GM23338 (cell line): Measurements from ENCODE around the gene SYCP2. TPM values are rescaled to one million over a fixed set of nuclear protein-coding genes. Genes with fewer than 3 reads are reported as not detected.

Experiments
- ATAC-seq: fragments of 200-7000 bp; cut with Tn5 transposase; 3 replicates; pipeline ENCODE4 v1.9.1; 2020
- DNase-seq: peaks from one replicate; pipeline ENCODE4 v3.0.0-alpha.2; 2015; ENCODE audit warnings: low spot score
- H2AFZ ChIP-seq: fragments of 200-600 bp; sonication (generic); 2 replicates; pipeline ENCODE4 v1.8.0; 2016; ENCODE audit warnings: antibody characterized with exemption, mild to moderate bottlenecking, moderate library complexity
- H3F3A ChIP-seq: fragments of 200-600 bp; sonication (generic); replicated peaks from 2 replicates; pipeline ENCODE4 v1.8.0; 2017; ENCODE audit warnings: antibody characterized with exemption, mixed run types, low read depth
- H3K27ac ChIP-seq: fragments of 200-600 bp; sonication (generic); 2 replicates; pipeline ENCODE4 v1.6.1; 2016; ENCODE audit warnings: low read depth
- H3K27me3 ChIP-seq: fragments of 200-600 bp; sonication (generic); 2 replicates; pipeline ENCODE4 v1.8.0; 2016; ENCODE audit warnings: mild to moderate bottlenecking, mixed run types, moderate library complexity; ENCODE audit not compliant: insufficient read depth
- H3K36me3 ChIP-seq: fragments of 200-600 bp; sonication (generic); 2 replicates; pipeline ENCODE4 v1.8.0; 2016; ENCODE audit warnings: mild to moderate bottlenecking; ENCODE audit not compliant: insufficient read depth
- H3K4me1 ChIP-seq: fragments of 200-600 bp; sonication (generic); 2 replicates; pipeline ENCODE4 v1.8.0; 2016; ENCODE audit warnings: mild to moderate bottlenecking, moderate library complexity; ENCODE audit not compliant: insufficient read depth
- H3K4me2 ChIP-seq: fragments of 200-600 bp; sonication (generic); 2 replicates; pipeline ENCODE4 v1.7.1; 2017; ENCODE audit warnings: mixed run types
- H3K4me3 ChIP-seq: fragments of 200-600 bp; sonication (generic); 2 replicates; pipeline ENCODE4 v1.6.1; 2016; ENCODE audit warnings: mixed run types
- H3K79me2 ChIP-seq: fragments of 200-600 bp; sonication (generic); replicated peaks from 2 replicates; pipeline ENCODE4 v1.8.0; 2017; ENCODE audit warnings: mild to moderate bottlenecking; ENCODE audit not compliant: insufficient read depth
- H3K9me2 ChIP-seq: fragments of 200-600 bp; sonication (generic); 2 replicates; pipeline ENCODE4 v1.8.0; 2017; ENCODE audit not compliant: insufficient read depth
- H4K20me1 ChIP-seq: fragments of 200-600 bp; sonication (generic); replicated peaks from 2 replicates; pipeline ENCODE4 v1.8.0; 2017; ENCODE audit warnings: mild to moderate bottlenecking; ENCODE audit not compliant: insufficient read depth
- H3K27ac Mint-ChIP-seq: 2 replicates; pipeline ENCODE4 v1.8.0; 2020; ENCODE audit warnings: inconsistent platforms, mild to moderate bottlenecking, moderate library complexity, mixed read lengths
- H3K27me3 Mint-ChIP-seq: 3 replicates; pipeline ENCODE4 v1.8.0; 2022; ENCODE audit warnings: low read depth, mild to moderate bottlenecking, moderate library complexity, mixed read lengths, inconsistent platforms; ENCODE audit not compliant: insufficient read depth, poor library complexity
- H3K36me3 Mint-ChIP-seq: 3 replicates; pipeline ENCODE4 v1.8.0; 2021; ENCODE audit warnings: low read depth, mild to moderate bottlenecking, inconsistent platforms, moderate library complexity, mixed read lengths
- H3K4me1 Mint-ChIP-seq: 3 replicates; pipeline ENCODE4 v1.8.0; 2020; ENCODE audit warnings: mild to moderate bottlenecking, inconsistent platforms, mixed read lengths
- H3K4me3 Mint-ChIP-seq: 3 replicates; pipeline ENCODE4 v1.8.0; 2021; ENCODE audit warnings: moderate library complexity, mild to moderate bottlenecking, inconsistent platforms, mixed read lengths
- H3K9me3 Mint-ChIP-seq: 3 replicates; pipeline ENCODE4 v1.8.0; 2020; ENCODE audit warnings: moderate library complexity, mild to moderate bottlenecking, inconsistent platforms, mixed read lengths
- EZH2 ChIP-seq: fragments of 200-600 bp; sonication (generic); IDR thresholded peaks from one replicate; pipeline ENCODE4 v1.8.0; 2017; ENCODE audit warnings: antibody characterized with exemption, mild to moderate bottlenecking, low read depth; ENCODE audit not compliant: unreplicated experiment
- EZH2phosphoT487 ChIP-seq: fragments of 200-600 bp; sonication (generic); IDR thresholded peaks from one replicate; pipeline ENCODE4 v1.8.1; 2018; ENCODE audit warnings: antibody characterized with exemption; ENCODE audit not compliant: unreplicated experiment
- JUNB ChIP-seq: IDR thresholded peaks from one replicate; pipeline ENCODE4 v1.6.1; 2016; ENCODE audit warnings: antibody characterized with exemption; ENCODE audit not compliant: unreplicated experiment
- NANOG ChIP-seq: IDR thresholded peaks from 2 replicates; pipeline ENCODE4 v1.6.1; 2016; ENCODE audit warnings: antibody characterized with exemption, borderline replicate concordance
- REST ChIP-seq: IDR thresholded peaks from one replicate; pipeline ENCODE4 v1.6.1; 2018; ENCODE audit warnings: antibody characterized with exemption; ENCODE audit not compliant: unreplicated experiment
- ZNF114 ChIP-seq: fragments of 250-450 bp; sonication (Bioruptor Pico); IDR thresholded peaks from 2 replicates; pipeline ENCODE4 v1.5.0; 2020; ENCODE audit warnings: mild to moderate bottlenecking, moderate library complexity
- ZNF462 ChIP-seq: fragments of 250-450 bp; sonication (Bioruptor Pico); IDR thresholded peaks from 2 replicates; pipeline ENCODE4 v1.5.0; 2020; ENCODE audit warnings: mild to moderate bottlenecking, moderate library complexity
- polyA plus RNA-seq: library from polyadenylated mRNA; unstranded; fragments of >200 nt; fragmentation: Nextera tagmentation; extraction: Ambion mirVana; gene quantifications from 2 replicates; pipeline ENCODE4 v1.2.1, GENCODE V29; 2016
- total RNA-seq: library from RNA; depleted of rRNA; stranded (reverse); fragments of >200 nt; shearing (Covaris generic); gene quantifications from 2 replicates; pipeline ENCODE4 v1.2.3, GENCODE V29; 2014

The SYCP2 gene
- total and polyA plus RNA-seq, 2 experiments from 2014 or later: 0.50 to 2.1 TPM

GRCh38 chr20:59977086-59977485 is 43.6 kb upstream of the SYCP2 start (continued):
- TF ChIP-seq REST (no peak), ZNF114 (CRISPR knock-in tag) (no peak), NANOG (no peak), ZNF462 (CRISPR knock-in tag) (no peak)

GRCh38 chr20:59976156-59976782 is 42.8 kb upstream of the SYCP2 start:
- Mint-ChIP-seq H3K27ac (no peak overlapping the region), H3K4me3 (no peak overlapping the region), H3K9me3 (no peaks in the 10 kb centered on the region), H3K27me3 (peaks cover 1% of the 10 kb centered on the region), H3K4me1 (no peaks in the 10 kb centered on the region), H3K36me3 (no peaks in the 10 kb centered on the region)
- H3K4me2 ChIP-seq: no peak overlapping the region
- H2AFZ ChIP-seq: no peak overlapping the region
- no peak overlapping the region for H3K4me3 ChIP-seq
- H3K27me3 ChIP-seq: no peaks in the 10 kb centered on the region
- H3K4me1 ChIP-seq: no peaks in the 10 kb centered on the region
- TF ChIP-seq REST (no peak), JUNB (no peak), NANOG (no peak), EZH2phosphoT487 (no peak), EZH2 (no peak)
- no peak overlapping the region for H3K27ac ChIP-seq
- H3F3A ChIP-seq: no peaks in the 10 kb centered on the region
- H3K36me3 ChIP-seq: no peaks in the 10 kb centered on the region
- ATAC-seq (no peak), DNase-seq (no peak)
- H3K79me2 ChIP-seq: no peaks in the 10 kb centered on the region
- H3K9me2 ChIP-seq: no peaks in the 10 kb centered on the region
- H4K20me1 ChIP-seq: no peaks in the 10 kb centered on the region
